HG02642 (cell line): Measurements from ENCODE around the gene TMEM18.
"Not testable (repeated sequence)": the region's sequence is repeated elsewhere in the genome, so short reads cannot be mapped to it uniquely, and the experiment has no call there.

Experiments
- ATAC-seq: cut with Tn5 transposase; IDR thresholded peaks from one replicate; pipeline ENCODE4 v1.9.1; 2021; ENCODE audit warnings: mild to moderate bottlenecking; ENCODE audit not compliant: unreplicated experiment, poor library complexity

The TMEM18 gene

GRCh38 chr2:694906-695510 lies 17.8 kb upstream of the TMEM18 start:
- ATAC-seq = no peak

DNA sequence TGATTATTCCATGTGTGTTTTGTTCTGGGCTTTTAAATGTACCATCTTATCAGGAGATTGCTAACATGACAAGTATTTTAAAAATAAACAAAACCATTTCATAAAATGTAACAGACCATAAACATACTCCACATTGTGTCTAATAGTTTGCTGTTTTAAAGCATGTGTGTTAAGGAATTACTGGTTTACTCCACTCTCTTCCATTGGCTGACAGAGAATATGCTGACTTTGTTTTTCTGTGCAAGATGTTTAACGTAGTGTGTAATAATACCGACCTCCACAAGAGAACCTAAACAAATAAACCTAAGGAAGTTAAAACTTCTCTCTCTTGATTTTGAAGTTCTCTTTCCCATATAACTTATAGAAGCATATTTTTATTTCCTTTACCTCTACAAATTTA lies 17.0 kb upstream of the TMEM18 start:
- ATAC-seq = no peak

GRCh38 chr2:693606-694005 lies 16.4 kb upstream of the TMEM18 start:
- ATAC-seq = no peak

- no peak for ATAC-seq
Observed at GRCh38 chr2:692767-693166, 15.6 kb upstream of the TMEM18 start.

- no peak for ATAC-seq
Observed at GRCh38 chr2:691821-692761, 14.9 kb upstream of the TMEM18 start.

DNA sequence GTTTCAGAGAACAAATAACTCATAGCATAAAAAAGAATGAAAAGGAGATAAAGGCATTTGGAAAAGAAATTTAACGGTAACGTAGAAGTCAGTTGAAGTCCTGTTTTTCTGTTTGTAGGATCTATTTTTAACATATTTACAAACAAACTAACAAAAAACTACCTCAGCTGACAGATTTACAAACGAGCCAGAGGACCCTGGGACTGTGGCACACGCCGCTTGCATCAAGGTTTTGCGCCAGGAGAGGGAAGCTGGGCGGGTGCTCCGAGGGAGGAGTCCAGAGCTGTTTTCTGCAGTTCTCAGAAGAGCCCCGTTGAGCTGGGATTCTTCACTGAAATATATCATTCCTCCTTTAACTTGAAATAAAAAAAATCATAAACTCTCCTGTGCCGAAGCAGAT lies 13.6 kb upstream of the TMEM18 start:
- no peak for ATAC-seq

DNA sequence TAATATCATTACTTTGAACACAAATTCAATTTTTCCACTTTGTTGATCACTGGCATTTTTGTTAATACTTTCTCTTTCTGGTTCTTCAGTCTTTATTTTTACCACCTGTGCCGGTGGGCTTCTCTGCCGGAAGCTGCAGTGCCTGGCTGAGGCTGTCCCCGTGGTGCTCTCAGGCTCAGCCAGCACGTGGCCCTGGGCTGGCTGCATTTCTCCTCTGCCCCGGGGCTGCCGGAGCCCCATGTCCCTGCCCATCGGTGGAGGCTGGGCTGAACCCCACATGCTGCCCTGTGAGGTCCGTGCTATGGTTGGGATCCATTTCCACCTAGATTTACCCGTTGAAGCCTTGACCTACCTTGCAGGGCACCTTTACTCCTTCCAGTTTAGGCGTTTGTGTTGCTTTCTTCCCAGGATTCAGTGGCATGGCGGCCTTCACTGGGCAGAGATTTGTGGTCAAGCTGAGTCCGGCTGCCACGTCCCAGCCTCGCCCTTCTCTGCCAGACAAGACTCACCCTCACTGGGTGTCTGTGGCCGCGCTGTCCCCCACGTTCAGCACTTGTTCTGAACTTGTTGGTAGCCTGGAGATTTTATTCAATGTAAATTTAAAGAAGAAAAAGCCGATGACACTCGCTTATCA lies 12.8 kb upstream of the TMEM18 start:
- ATAC-seq = no peak

DNA sequence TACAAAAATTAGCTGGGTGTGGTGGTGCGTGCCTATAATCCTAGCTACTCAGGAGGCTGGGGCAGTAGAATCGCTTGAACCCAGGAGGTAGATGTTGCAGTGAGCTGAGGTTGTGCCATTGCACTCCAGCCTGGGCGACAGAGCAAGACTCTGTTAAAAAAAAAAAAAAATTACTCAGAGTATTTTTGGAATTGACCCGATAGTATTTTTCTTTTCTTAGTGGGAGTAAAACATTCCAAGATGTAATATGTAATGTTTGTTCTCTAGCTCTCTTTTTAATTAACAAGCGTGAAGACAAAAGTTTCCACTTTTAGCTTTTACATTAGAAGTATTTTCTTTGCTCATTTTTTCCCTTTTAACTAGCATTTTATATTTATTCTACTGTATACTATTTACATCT lies 12.0 kb upstream of the TMEM18 start:
- ATAC-seq = no peak

- no peak for ATAC-seq
Observed at GRCh38 chr2:688504-689076, 11.4 kb upstream of the TMEM18 start.

GRCh38 chr2:685421-685820 lies 8.2 kb upstream of the TMEM18 start:
- ATAC-seq = no peak

DNA sequence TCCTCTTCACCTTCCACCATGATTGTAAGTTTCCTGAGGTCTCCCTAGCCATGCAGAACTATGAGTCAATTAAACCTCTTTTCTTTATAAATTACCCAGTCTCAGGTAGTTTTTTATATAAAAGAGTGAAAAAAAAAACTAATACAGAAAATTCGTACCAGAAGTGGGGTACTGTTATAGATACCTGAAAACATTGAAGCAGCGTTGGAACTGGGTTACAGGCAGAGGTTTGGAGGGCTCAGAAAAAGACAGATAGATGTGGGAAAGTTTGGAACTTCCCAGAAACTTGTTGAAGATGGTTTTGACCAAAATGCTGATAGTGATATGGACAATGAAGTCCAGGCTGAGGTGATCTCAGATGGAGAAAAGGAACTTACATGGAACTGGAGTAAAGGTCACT lies 7.7 kb upstream of the TMEM18 start:
- ATAC-seq = not testable (repeated sequence)

GRCh38 chr2:682226-682625 lies 5.0 kb upstream of the TMEM18 start:
- ATAC-seq = no peak

- no peak for ATAC-seq
Observed at GRCh38 chr2:681312-681711, 4.1 kb upstream of the TMEM18 start.

DNA sequence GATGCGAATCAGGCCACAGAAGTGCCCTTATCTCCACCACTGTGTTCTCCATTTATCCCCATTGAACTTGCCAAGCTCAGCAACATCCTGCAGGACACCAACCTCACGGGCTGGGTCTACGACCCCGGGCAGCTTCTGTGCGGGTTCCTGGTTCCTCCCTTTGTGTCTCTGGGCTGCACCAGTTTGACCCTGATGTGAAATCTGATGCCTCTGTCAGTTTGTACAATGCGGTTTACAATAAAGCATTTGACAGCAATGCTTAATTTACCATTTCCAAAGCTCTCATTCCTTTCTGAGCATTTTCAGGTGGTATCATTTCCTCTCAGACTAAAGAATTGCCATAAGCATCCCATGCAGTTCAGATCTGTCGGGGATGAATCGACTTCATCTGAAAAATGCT lies 3.3 kb upstream of the TMEM18 start:
- no peak for ATAC-seq

- ATAC-seq = no peak
Observed at GRCh38 chr2:678964-679363, 1.8 kb upstream of the TMEM18 start.

DNA sequence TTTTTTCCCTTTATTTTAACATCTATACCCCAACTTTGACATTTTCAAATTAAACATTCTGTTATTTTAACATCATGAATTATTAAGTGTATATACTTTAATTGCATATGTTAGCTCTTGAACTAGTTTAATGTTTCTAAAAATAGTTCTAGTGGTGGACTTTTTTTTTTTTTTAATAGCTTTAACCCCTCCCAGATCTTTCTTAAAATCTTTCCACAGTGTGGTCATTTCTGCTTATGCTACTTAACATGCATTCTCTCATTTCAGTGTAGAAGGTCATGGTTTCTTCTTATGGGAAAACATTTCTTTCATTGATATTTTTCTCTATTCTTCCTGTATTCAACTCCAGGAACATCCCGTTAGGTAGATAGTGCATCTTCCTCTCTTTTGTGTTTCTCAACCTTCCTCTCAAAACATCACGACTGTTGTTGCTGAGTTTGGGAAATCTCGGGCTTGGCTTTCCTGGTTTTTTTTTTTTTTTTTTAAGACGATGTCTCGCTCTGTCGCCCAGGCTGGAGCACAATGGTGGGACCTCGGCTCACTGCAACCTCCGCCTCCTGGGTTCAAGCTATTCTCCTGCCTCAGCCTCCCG lies 849 bp upstream of the TMEM18 start:
- ATAC-seq = no peak

- peak; percentile 81 for ATAC-seq
Observed at GRCh38 chr2:676647-677055, 555 bp downstream of the TMEM18 start.

DNA sequence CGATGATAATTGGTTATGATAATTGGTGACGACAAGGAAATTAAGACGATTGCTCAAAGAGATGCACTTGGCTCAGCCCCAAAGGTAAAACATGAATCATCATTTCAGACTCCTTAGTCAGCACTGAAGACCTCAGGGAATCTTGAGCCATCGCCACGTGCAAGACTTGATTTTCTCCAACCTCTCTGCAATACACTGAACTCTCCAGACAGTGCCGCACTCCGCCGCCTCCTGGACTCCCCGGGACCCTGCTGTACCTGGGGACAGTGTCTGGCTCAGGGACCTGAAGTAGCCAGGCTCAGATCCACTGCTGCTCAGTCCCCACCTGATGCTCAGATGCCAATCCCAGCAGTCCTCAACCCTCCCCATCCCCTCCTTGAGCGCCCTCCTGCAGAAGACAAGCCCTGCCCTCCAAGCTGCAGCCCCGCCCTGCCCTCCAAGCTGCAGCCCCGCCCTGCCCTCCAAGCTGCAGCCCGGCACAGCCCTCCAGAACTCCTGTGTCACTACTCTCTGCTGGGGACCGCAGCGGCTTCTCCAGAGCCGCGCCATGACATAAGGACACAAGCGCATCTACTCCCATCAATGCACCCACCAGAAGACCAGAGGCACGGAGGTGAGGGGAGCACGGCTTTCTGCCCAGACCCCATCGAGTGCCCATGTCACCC lies 1.1 kb downstream of the TMEM18 start:
- ATAC-seq = peak; percentile 39

- no peak for ATAC-seq
Observed at GRCh38 chr2:675460-675859, 1.7 kb downstream of the TMEM18 start.

DNA sequence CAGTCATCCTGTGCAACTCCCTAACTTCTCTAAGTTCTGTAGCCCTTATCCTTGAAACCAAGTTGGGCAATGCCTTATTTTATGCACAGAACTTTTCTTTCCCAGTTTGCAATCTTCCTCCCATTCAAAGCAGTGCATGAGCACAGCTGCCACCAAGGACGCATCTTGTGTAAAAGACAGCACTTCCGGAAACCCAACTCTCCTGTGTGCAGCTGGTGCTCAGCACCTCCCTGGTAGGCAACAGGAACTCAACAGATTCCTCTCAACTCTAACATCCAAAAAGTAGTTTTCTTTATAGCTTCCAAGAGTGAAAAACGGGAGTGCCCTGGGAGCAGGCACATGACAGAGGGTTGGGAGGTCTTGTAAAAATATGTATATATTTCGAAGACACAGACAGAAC lies 2.2 kb downstream of the TMEM18 start:
- no peak for ATAC-seq
